B cell (primary cell): Measurements from ENCODE around the gene APIP. TPM values are rescaled to one million over a fixed set of nuclear protein-coding genes. Genes with fewer than 3 reads are reported as not detected.
"Not testable (repeated sequence)": the region's sequence is repeated elsewhere in the genome, so short reads cannot be mapped to it uniquely, and the experiment has no call there.

ENCODE experiments used
- ATAC-seq: fragments of 200-7000 bp; cut with Tn5 transposase; one replicate; pipeline ENCODE4 v1.10.0; 2021; ENCODE audit warnings: low read depth, mild to moderate bottlenecking, moderate number of reproducible peaks, moderate library complexity
- CTCF ChIA-PET: fragments of 350-600 bp; sonication (Branson Sonifier 250); formaldehyde crosslinking; loops from one replicate; lab custom pipeline; 2021; ENCODE audit warnings: antibody characterized with exemption, inconsistent platforms; lab: Charles Lee
- POLR2A ChIA-PET: fragments of 350-600 bp; sonication (Branson Sonifier 250); formaldehyde crosslinking; loops from one replicate; lab custom pipeline; 2021; ENCODE audit warnings: antibody characterized with exemption; lab: Charles Lee
- DNase-seq: peaks from one replicate; pipeline ENCODE4 v3.0.0; 2013
- H2AFZ ChIP-seq: 2 replicates; pipeline ENCODE4 v1.6.1; 2012; ENCODE audit warnings: mild to moderate bottlenecking, low read depth, low read length; ENCODE audit not compliant: insufficient read depth, poor library complexity, severe bottlenecking
- H3K27ac ChIP-seq, 2 donors: 1 replicate in 1 of 2; 2 replicates in 1 of 2; pipeline ENCODE4 v1.5.1; 2012 to 2013; ENCODE audit warnings: low read length in 2 of 2, mild to moderate bottlenecking in 2 of 2, moderate library complexity in 1 of 2
- H3K27me3 ChIP-seq, 4 experiments: fragments of 200-600 bp in 1 of 4; sonication (generic) in 1 of 4; replicated peaks in 1 of 4; 1 replicate in 2 of 4; 2 replicates in 2 of 4; pipeline versions ENCODE4 v1.6.1 to v1.7.0; 2013 to 2016; ENCODE audit warnings: low read length in 3 of 4, mild to moderate bottlenecking in 2 of 4, mixed read lengths in 1 of 4, moderate library complexity in 1 of 4; ENCODE audit not compliant: insufficient read depth in 4 of 4, control insufficient read depth in 3 of 4; ENCODE audit errors: control extremely low read depth in 1 of 4
- H3K36me3 ChIP-seq, 2 experiments: replicated peaks in 1 of 2; 1 replicate in 1 of 2; 2 replicates in 1 of 2; pipeline versions ENCODE4 v1.6.1 to v1.7.1; 2013; ENCODE audit warnings: low read length in 1 of 2; ENCODE audit not compliant: insufficient read depth in 2 of 2, control insufficient read depth in 1 of 2; ENCODE audit errors: control extremely low read depth in 1 of 2, extremely low read depth in 1 of 2
- H3K4me1 ChIP-seq, 2 donors: fragments of 200-600 bp in 1 of 2; sonication (generic) in 1 of 2; 1 replicate in 1 of 2; 2 replicates in 1 of 2; pipeline versions ENCODE4 v1.5.1 to v1.6.1; 2013 to 2017; ENCODE audit warnings: low read length in 2 of 2; ENCODE audit not compliant: control insufficient read depth in 2 of 2, insufficient read depth in 2 of 2
- H3K4me2 ChIP-seq: replicated peaks from 2 replicates; pipeline ENCODE3; 2012; ENCODE audit warnings: mild to moderate bottlenecking, low read depth, low read length; ENCODE audit not compliant: poor library complexity, severe bottlenecking
- H3K4me3 ChIP-seq, 5 experiments: fragments of 200-600 bp in 1 of 5; sonication (generic) in 1 of 5; 1 replicate in 3 of 5; 2 replicates in 2 of 5; pipeline versions ENCODE4 v1.5.1 to v1.7.0; 2011 to 2016; ENCODE audit warnings: low read length in 4 of 5, mild to moderate bottlenecking in 4 of 5, low read depth in 2 of 5, control low read depth in 1 of 5, moderate library complexity in 1 of 5; ENCODE audit not compliant: insufficient read depth in 1 of 5; ENCODE audit errors: control extremely low read depth in 1 of 5, extremely low read depth in 1 of 5
- H3K79me2 ChIP-seq: fragments of 200-600 bp; sonication (generic); one replicate; pipeline ENCODE4 v1.6.0; 2016; ENCODE audit warnings: low read length; ENCODE audit not compliant: control insufficient read depth, insufficient read depth
- H3K9ac ChIP-seq: fragments of 200-600 bp; sonication (generic); 2 replicates; pipeline ENCODE4 v1.6.1; 2017; ENCODE audit warnings: mild to moderate bottlenecking, low read length, moderate library complexity
- H3K9me3 ChIP-seq, 3 donors: one replicate each; pipeline versions ENCODE4 v1.6.1 to v1.7.1; 2013; ENCODE audit warnings: low read length in 2 of 3; ENCODE audit not compliant: control insufficient read depth in 2 of 3, insufficient read depth in 1 of 3; ENCODE audit errors: control extremely low read depth in 1 of 3
- H4K20me1 ChIP-seq: 2 replicates; pipeline ENCODE4 v1.6.0; 2012; ENCODE audit warnings: mild to moderate bottlenecking, low read length; ENCODE audit not compliant: insufficient read depth, control insufficient read depth, poor library complexity, severe bottlenecking
- H3K27ac Mint-ChIP-seq: one replicate; pipeline ENCODE4 v1.8.0; 2021; ENCODE audit warnings: mixed read lengths
- H3K27me3 Mint-ChIP-seq: one replicate; pipeline ENCODE4 v1.8.0; 2021; ENCODE audit warnings: mixed read lengths
- H3K4me1 Mint-ChIP-seq: one replicate; pipeline ENCODE4 v1.8.0; 2021; ENCODE audit warnings: mixed read lengths
- H3K4me3 Mint-ChIP-seq: one replicate; pipeline ENCODE4 v1.8.0; 2021; ENCODE audit warnings: mixed read lengths
- H3K9me3 Mint-ChIP-seq: one replicate; pipeline ENCODE4 v1.8.0; 2022; ENCODE audit warnings: mixed read lengths; ENCODE audit not compliant: insufficient read depth
- EZH2 ChIP-seq: IDR thresholded peaks from 2 replicates; pipeline ENCODE4 v1.6.1; 2012; ENCODE audit warnings: borderline replicate concordance, low read depth, mild to moderate bottlenecking, moderate library complexity, low read length; ENCODE audit not compliant: insufficient read depth, poor library complexity, severe bottlenecking
- WGBS: methylation state at CpG from one replicate; pipeline ENCODE4 v1.1.5; 2013; ENCODE audit warnings: missing lambda C conversion rate; ENCODE audit not compliant: insufficient coverage; 5-methylcytosine and 5-hydroxymethylcytosine counted together
- intact Hi-C: fragments of 100-400 bp; cut with micrococcal nuclease; formaldehyde crosslinking; loops from one replicate; pipeline ENCODE4 v1.10.0; 2022
- polyA plus RNA-seq: library from polyadenylated mRNA; depleted of rRNA; stranded (reverse); fragments of >200 nt; gene quantifications from 2 replicates; pipeline ENCODE4 v1.2.3, GENCODE V29; 2012
- total RNA-seq, 2 donors: library from RNA; stranded (reverse); fragments of 120-200 nt in 1 of 2; gene quantifications; 1 replicate in 1 of 2; 2 replicates in 1 of 2; pipeline versions ENCODE4 v1.2.3 to v1.2.4, GENCODE V29; 2013 to 2022
- TF ChIP-seq, protein P1 (sequence below): fragments of 200-600 bp; IDR thresholded peaks from one replicate; pipeline ENCODE4 v1.8.0; 2022; ENCODE audit warnings: antibody characterized with exemption, mild to moderate bottlenecking

The APIP gene
- total and polyA plus RNA-seq, 2 donors (not counting 1 experiment from before 2014, with no cell fraction given): 6.1 to 19.4 TPM

DNA sequence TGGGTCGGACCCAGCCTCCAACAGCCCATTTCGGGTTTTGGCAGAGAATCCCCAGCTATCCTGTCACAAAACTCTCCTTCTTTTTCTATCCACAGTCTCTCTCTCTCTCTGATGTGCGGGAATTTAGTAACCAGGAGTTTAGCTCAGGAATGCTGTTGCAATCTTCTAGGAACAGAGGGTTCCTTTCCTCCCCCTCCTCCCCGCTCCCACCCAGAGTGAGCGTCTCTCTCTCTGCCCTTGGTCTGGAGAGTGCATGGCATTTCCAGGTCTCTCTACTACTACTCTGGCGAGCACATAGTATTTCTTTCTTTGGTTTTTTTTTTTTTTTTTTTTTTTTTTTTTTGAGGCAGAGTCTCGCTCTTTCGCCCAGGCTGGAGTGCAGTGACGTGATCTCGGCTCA, 17.7 kb downstream of the APIP start:
- DNase-seq (no peak), ATAC-seq (no peak)
- Mint-ChIP-seq H3K4me1 (no peaks in the 10 kb centered on the region), H3K9me3 (peaks cover 25% of the 10 kb centered on the region), H3K27ac (no peak overlapping the region), H3K27me3 (no peaks in the 10 kb centered on the region), H3K4me3 (no peak overlapping the region)
- POLR2A ChIA-PET: interaction anchor here (0.7 kb wide), 1 partner anchor 1569 kb away, joined by 7 read pairs; no protein-coding TSS in a partner anchor
- 100% methylated on average over 1 of the region's 10 CpGs for WGBS
- H2AFZ ChIP-seq: no peak overlapping the region
- H3K4me2 ChIP-seq: no peak overlapping the region
- H3K4me1 ChIP-seq: no peaks in the 10 kb centered on the region
- no peak overlapping the region for H3K9ac ChIP-seq
- intact Hi-C loops: no loop called here
- no peaks in the 10 kb centered on the region for H4K20me1 ChIP-seq
- H3K79me2 ChIP-seq: peaks cover 42% of the 10 kb centered on the region
- TF ChIP-seq, protein P1, sequence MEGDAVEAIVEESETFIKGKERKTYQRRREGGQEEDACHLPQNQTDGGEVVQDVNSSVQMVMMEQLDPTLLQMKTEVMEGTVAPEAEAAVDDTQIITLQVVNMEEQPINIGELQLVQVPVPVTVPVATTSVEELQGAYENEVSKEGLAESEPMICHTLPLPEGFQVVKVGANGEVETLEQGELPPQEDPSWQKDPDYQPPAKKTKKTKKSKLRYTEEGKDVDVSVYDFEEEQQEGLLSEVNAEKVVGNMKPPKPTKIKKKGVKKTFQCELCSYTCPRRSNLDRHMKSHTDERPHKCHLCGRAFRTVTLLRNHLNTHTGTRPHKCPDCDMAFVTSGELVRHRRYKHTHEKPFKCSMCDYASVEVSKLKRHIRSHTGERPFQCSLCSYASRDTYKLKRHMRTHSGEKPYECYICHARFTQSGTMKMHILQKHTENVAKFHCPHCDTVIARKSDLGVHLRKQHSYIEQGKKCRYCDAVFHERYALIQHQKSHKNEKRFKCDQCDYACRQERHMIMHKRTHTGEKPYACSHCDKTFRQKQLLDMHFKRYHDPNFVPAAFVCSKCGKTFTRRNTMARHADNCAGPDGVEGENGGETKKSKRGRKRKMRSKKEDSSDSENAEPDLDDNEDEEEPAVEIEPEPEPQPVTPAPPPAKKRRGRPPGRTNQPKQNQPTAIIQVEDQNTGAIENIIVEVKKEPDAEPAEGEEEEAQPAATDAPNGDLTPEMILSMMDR: no peak
- no peak for TF ChIP-seq EZH2
- H3K9me3 ChIP-seq: peaks cover 13 to 63% (median 42%) of the 10 kb centered on the region in 3 donors
- H3K36me3 ChIP-seq: peaks cover 0 to 5% of the 10 kb centered on the region in 2 experiments
- CTCF ChIA-PET: no interaction called here
- H3K4me3 ChIP-seq: no peak overlapping the region
- H3K27ac ChIP-seq: no peak overlapping the region
- no peaks in the 10 kb centered on the region for H3K27me3 ChIP-seq

DNA sequence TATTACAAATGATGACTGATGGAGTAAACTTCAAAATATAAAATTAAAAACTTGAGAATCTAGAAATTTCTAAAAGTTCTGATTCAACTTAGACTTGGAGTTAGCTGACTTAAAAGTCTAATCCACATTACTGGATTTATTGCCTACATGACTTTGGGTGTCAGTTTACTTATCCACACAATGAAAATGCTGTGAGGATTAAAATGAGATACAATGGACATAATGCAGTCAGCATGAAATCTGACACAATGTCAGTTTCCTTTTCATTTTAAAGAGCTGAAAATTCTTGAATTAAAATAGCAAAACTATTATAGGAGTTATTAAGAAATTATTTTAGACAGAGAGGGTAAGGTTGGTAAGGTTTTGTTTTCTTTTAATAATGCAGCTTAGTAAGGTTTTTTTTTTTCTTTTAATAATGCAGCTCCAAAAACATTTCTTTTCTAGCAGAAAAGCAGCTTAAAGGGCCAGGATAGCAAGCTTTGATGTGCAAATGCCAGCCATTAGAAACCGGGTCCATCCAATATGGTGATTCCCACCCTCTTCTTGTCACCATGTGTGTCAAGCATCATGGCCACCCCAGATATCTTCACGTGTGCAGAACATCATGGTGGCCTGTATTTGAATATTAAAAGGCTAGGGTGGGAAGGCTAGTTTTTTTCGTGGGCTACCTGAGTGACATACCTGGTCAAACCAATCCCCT, 18.9 kb downstream of the APIP start:
- Mint-ChIP-seq H3K4me1 (no peaks in the 10 kb centered on the region), H3K27me3 (no peaks in the 10 kb centered on the region), H3K9me3 (peaks cover 25% of the 10 kb centered on the region), H3K4me3 (no peak overlapping the region), H3K27ac (no peak overlapping the region)
- Histone ChIP-seq H3K4me2 (no peak overlapping the region), H3K79me2 (peaks cover 30% of the 10 kb centered on the region), H3K4me3 (no peak overlapping the region), H3K27ac (no peak overlapping the region), H3K9me3 (peaks cover 13 to 54% (median 37%) of the 10 kb centered on the region in 3 donors), H3K36me3 (peaks cover 0 to 2% of the 10 kb centered on the region in 2 experiments), H3K9ac (no peak overlapping the region), H3K4me1 (no peaks in the 10 kb centered on the region), H2AFZ (no peak overlapping the region), H4K20me1 (no peaks in the 10 kb centered on the region), H3K27me3 (no peaks in the 10 kb centered on the region)
- DNase-seq: no peak
- ChIA-PET POLR2A (no interaction called here), CTCF (interaction anchor here (0.6 to 2.3 kb wide), 6 partner anchors 9 to 1069 kb away, joined by 3 to 7 read pairs (median 4); partner anchors contain the start of gene ELF5)
- WGBS: 100% methylated on average over 1 of the region's 3 CpGs
- intact Hi-C loops: no loop called here
- ATAC-seq: no peak
- TF ChIP-seq, protein P1: no peak
- TF ChIP-seq EZH2: no peak

DNA sequence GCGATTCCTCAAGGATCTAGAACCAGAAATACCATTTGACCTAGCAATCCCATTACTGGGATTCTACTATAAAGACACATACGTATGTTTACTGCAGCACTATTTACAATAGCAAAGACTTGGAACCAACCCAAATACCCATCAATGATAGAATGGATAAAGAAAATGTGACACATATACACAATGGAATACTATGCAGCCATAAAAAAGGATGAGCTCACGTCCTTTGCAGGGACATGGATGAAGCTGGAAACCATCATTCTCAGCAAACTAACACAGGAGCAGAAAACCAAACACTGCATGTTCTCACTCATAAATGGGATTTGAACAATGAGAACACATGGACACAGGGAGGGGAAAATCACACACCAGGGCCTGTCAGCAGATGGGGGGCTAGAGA, 20.0 kb downstream of the APIP start:
- H3K36me3 ChIP-seq, H3K9ac ChIP-seq, intact Hi-C loops, H3K4me2 ChIP-seq, H3K4me3 ChIP-seq, H3K27me3 Mint-ChIP-seq, DNase-seq, H4K20me1 ChIP-seq, POLR2A ChIA-PET, H3K27ac ChIP-seq, ATAC-seq, H2AFZ ChIP-seq, H3K4me1 ChIP-seq, H3K4me3 Mint-ChIP-seq, H3K27ac Mint-ChIP-seq, H3K4me1 Mint-ChIP-seq, H3K27me3 ChIP-seq: not testable (repeated sequence)
- H3K9me3 ChIP-seq: peaks cover 13 to 43% (median 32%) of the 10 kb centered on the region in 3 donors
- H3K9me3 Mint-ChIP-seq: peaks cover 23% of the 10 kb centered on the region
- peaks cover 19% of the 10 kb centered on the region for H3K79me2 ChIP-seq
- CTCF ChIA-PET: interaction anchor here (1.3 to 2.3 kb wide), 3 partner anchors 10 to 383 kb away, joined by 3 to 6 read pairs (median 5); partner anchors contain the start of gene ELF5
- WGBS: no CpG with 5 or more reads among the region's 3 CpGs
